Aorta (tissue), 5 donors: ENCODE data around the gene SCFD2. TPM values are rescaled to one million over a fixed set of nuclear protein-coding genes. Genes with fewer than 3 reads are reported as not detected.
A peak's percentile ranks its signal among the peaks of the same experiment; 100 is the strongest.

Experiments used
- ATAC-seq: fragments of 200-7000 bp; cut with Tn5 transposase; one replicate; pipeline ENCODE4 v1.9.1; 2022; ENCODE audit warnings: moderate library complexity; ENCODE audit not compliant: low FRiP score
- DNase-seq, 2 donors: peaks; one replicate each; pipeline ENCODE4 v3.0.0-alpha.2; 2020
- H3K27ac ChIP-seq, 2 donors: one replicate each; pipeline ENCODE4 v1.5.1; 2013; ENCODE audit warnings: low read length in 2 of 2, mild to moderate bottlenecking in 2 of 2, moderate library complexity in 2 of 2, control low read depth in 1 of 2, inconsistent platforms in 1 of 2, low read depth in 1 of 2
- H3K27me3 ChIP-seq, 2 donors: one replicate each; pipeline ENCODE4 v1.6.1; 2013; ENCODE audit warnings: control low read depth in 1 of 2, low read length in 1 of 2, mild to moderate bottlenecking in 1 of 2, moderate library complexity in 1 of 2; ENCODE audit not compliant: insufficient read depth in 2 of 2, control insufficient read depth in 1 of 2
- H3K36me3 ChIP-seq, 2 donors: one replicate each; pipeline ENCODE4 v1.6.1; 2013; ENCODE audit warnings: control low read depth in 1 of 2, low read length in 1 of 2, mild to moderate bottlenecking in 1 of 2; ENCODE audit not compliant: insufficient read depth in 2 of 2, control insufficient read depth in 1 of 2
- H3K4me1 ChIP-seq, 2 donors: one replicate each; pipeline ENCODE4 v1.6.1; 2013; ENCODE audit warnings: low read length in 2 of 2, control low read depth in 1 of 2, mild to moderate bottlenecking in 1 of 2, moderate library complexity in 1 of 2; ENCODE audit not compliant: insufficient read depth in 2 of 2, control insufficient read depth in 1 of 2
- H3K4me3 ChIP-seq, 2 donors: one replicate each; pipeline ENCODE4 v1.5.1; 2013; ENCODE audit warnings: low read length in 2 of 2, control low read depth in 1 of 2, mild to moderate bottlenecking in 1 of 2
- H3K9me3 ChIP-seq: one replicate; pipeline ENCODE4 v1.6.1; 2013; ENCODE audit warnings: mild to moderate bottlenecking, low read length; ENCODE audit not compliant: control insufficient read depth
- WGBS, 2 donors: extraction: QIAGEN DNeasy Blood & Tissue Kit; methylation state at CpG; one replicate each; pipeline ENCODE4 v1.1.7; 2013; 5-methylcytosine and 5-hydroxymethylcytosine counted together
- intact Hi-C, 2 donors: fragments of 100-400 bp; cut with DNase I; formaldehyde crosslinking; loops; one replicate each; pipeline versions ENCODE4 v1.14.2 to v1.15.0; 2022
- polyA plus RNA-seq, 2 donors: library from polyadenylated mRNA; stranded (reverse); fragments of 200-250 nt; gene quantifications; one replicate each; pipeline ENCODE4 v1.2.3, GENCODE V29; 2013
- total RNA-seq, 2 donors: library from RNA; stranded (reverse); fragmentation: NEBNext Ultra II Directional; extraction: Animal tissue kit (Norgen Biotek cat#: 25700); gene quantifications; one replicate each; pipeline ENCODE4 v1.2.1, GENCODE V29; 2021
- donor health status: healthy with polysubstance abuse.
- donor health status: Bipolar disorder and iron deficiency.
- donor health status: DM: no; HTN: no; CAD: no.
- donor health status: DM: no; HTN: no; CAD: no.
- donor health status: DM: yes; HTN: yes; CAD: no.

The SCFD2 gene
- total and polyA plus RNA-seq, 4 donors: 3.5 to 19.2 (median 10.3) TPM

GRCh38 chr4:52912608-52913007 is 453.3 kb downstream of the SCFD2 start:
- no peak for DNase-seq
- H3K36me3 ChIP-seq: no peaks in the 10 kb centered on the region
- 39 to 60% methylated on average over 2 of the region's 2 CpGs for WGBS, 2 donors
- H3K9me3 ChIP-seq: no peaks in the 10 kb centered on the region
- no peak overlapping the region for H3K27ac ChIP-seq
- intact Hi-C loops: loop anchor here in 1 of 2 donors (5.0 kb wide), 1 partner anchor 45 kb away; no protein-coding TSS in a partner anchor
- H3K4me1 ChIP-seq: peaks cover 0 to 4% of the 10 kb centered on the region in 2 donors
- no peaks in the 10 kb centered on the region for H3K27me3 ChIP-seq
- H3K4me3 ChIP-seq: no peak overlapping the region
- ATAC-seq: no peak

GRCh38 chr4:52911684-52912294 is 454.1 kb downstream of the SCFD2 start:
- H3K9me3 ChIP-seq: no peaks in the 10 kb centered on the region
- ATAC-seq (no peak), DNase-seq (peak; percentile 78 to 82)
- intact Hi-C loops: loop anchor here in 1 of 2 donors (5.0 kb wide), 1 partner anchor 44 kb away; no protein-coding TSS in a partner anchor
- H3K27me3 ChIP-seq: no peaks in the 10 kb centered on the region
- H3K27ac ChIP-seq: no peak overlapping the region
- H3K4me3 ChIP-seq: no peak overlapping the region
- 25 to 27% methylated on average over 3 of the region's 3 CpGs for WGBS, 2 donors
- H3K4me1 ChIP-seq: peaks cover 2 to 7% of the 10 kb centered on the region in 2 donors
- H3K36me3 ChIP-seq: no peaks in the 10 kb centered on the region

GRCh38 chr4:52910115-52910514 is 455.7 kb downstream of the SCFD2 start:
- H3K27ac ChIP-seq: no peak overlapping the region
- no peaks in the 10 kb centered on the region for H3K36me3 ChIP-seq
- no peaks in the 10 kb centered on the region for H3K27me3 ChIP-seq
- no peak overlapping the region for H3K4me3 ChIP-seq
- H3K4me1 ChIP-seq: peaks cover 2 to 7% of the 10 kb centered on the region in 2 donors
- DNase-seq: no peak
- ATAC-seq: no peak
- intact Hi-C loops: loop anchor here in 1 of 2 donors (5.0 kb wide), 1 partner anchor 43 kb away; no protein-coding TSS in a partner anchor
- H3K9me3 ChIP-seq: no peaks in the 10 kb centered on the region

DNA sequence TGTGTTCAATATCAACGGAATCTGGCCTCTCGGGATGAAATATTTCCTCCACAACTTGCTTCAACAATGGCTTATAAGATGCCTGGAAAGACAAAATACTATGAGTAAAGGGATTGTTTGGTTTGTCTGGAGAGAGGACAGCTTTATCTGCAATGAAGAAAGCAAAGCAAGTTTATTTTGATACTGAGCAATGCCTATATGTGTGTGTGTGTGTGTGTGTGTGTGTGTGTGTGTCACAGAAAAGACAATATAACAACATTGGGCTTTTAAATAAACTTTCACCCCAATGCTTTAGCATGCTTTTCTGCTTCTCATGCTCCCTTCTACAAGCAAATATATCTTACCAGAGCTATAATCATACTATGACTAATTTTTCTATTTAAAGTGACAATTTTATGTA is 458.4 kb downstream of the SCFD2 start:
- Histone ChIP-seq H3K4me1 (peaks cover 2 to 7% of the 10 kb centered on the region in 2 donors), H3K27ac (no peak overlapping the region), H3K27me3 (no peaks in the 10 kb centered on the region), H3K4me3 (no peak overlapping the region), H3K36me3 (peaks cover 0 to 3% of the 10 kb centered on the region in 2 donors), H3K9me3 (no peaks in the 10 kb centered on the region)
- ATAC-seq: no peak
- no peak for DNase-seq
- intact Hi-C loops: no loop called here
- 53 to 59% methylated on average over 2 of the region's 2 CpGs for WGBS, 2 donors

- Histone ChIP-seq H3K4me3 (no peak overlapping the region), H3K27ac (no peak overlapping the region), H3K4me1 (peaks cover 2 to 7% of the 10 kb centered on the region in 2 donors), H3K36me3 (peaks cover 0 to 3% of the 10 kb centered on the region in 2 donors), H3K27me3 (no peaks in the 10 kb centered on the region), H3K9me3 (no peaks in the 10 kb centered on the region)
- WGBS, 2 donors: 76 to 80% methylated on average over 4 of the region's 4 CpGs
- no peak for ATAC-seq
- intact Hi-C loops: no loop called here
- DNase-seq: no peak
Observed at GRCh38 chr4:52904421-52904820, 461.4 kb downstream of the SCFD2 start.

- ATAC-seq: no peak
Observed at GRCh38 chr4:52903273-52903672, 462.6 kb downstream of the SCFD2 start.

DNA sequence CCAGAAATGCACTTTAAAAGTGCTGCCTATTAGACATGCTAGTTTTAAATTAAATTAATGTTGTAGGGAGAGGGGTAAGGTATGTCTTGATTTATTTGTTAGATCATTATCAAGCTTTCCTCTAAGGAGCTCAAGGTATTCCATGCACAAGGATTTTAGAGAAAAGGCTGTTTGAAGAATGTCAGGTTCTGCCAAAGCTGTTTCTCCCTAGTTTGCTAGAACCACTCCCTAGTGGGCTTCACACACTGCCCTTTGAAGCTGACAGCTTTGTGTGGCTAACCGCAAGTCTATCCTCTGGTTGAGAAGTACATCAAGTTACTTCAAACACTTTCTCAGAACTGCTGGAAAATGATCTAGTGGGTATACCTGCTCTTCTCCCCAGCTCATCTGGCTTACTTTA is 471.4 kb downstream of the SCFD2 start:
- intact Hi-C loops: no loop called here
- ATAC-seq (no peak), DNase-seq (no peak)
- no peaks in the 10 kb centered on the region for H3K36me3 ChIP-seq
- H3K4me1 ChIP-seq: no peaks in the 10 kb centered on the region
- 97% methylated on average over 1 of the region's 1 CpG for WGBS, 2 donors
- H3K27ac ChIP-seq: no peak overlapping the region
- no peak overlapping the region for H3K4me3 ChIP-seq
- H3K9me3 ChIP-seq: no peaks in the 10 kb centered on the region
- no peaks in the 10 kb centered on the region for H3K27me3 ChIP-seq

More at GRCh38 chr4:52903273-52903672, 462.6 kb downstream of the SCFD2 start:
- WGBS, 2 donors: 98% methylated on average over 4 of the region's 4 CpGs
- DNase-seq: no peak
- H3K4me3 ChIP-seq: no peak overlapping the region
- peaks cover 0 to 3% of the 10 kb centered on the region in 2 donors for H3K36me3 ChIP-seq
- H3K27me3 ChIP-seq: no peaks in the 10 kb centered on the region
- intact Hi-C loops: no loop called here
- H3K4me1 ChIP-seq: peaks cover 2 to 5% of the 10 kb centered on the region in 2 donors
- H3K27ac ChIP-seq: no peak overlapping the region
- H3K9me3 ChIP-seq: no peaks in the 10 kb centered on the region

DNA sequence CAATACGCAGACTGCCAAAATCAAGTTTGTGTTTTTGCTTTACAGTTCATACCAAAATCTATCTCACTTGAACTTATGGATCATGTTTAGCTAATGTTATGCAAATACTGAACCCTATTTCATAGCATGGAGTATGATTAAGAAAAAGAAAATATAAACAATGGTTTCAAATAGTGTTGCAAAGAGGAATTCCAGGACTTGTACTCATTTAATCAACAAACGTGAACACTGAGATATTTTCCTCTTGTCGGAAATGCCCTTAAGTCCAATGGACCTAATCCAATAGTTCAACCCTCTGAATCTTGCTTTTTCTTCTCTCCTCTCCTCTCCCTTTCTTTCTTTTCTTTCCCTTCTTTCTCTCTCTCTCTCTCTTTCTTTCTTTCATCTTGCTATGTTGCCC is 473.0 kb downstream of the SCFD2 start:
- WGBS, 2 donors: 46 to 51% methylated on average over 3 of the region's 3 CpGs
- intact Hi-C loops: no loop called here
- Histone ChIP-seq H3K27ac (no peak overlapping the region), H3K4me1 (no peaks in the 10 kb centered on the region), H3K27me3 (no peaks in the 10 kb centered on the region), H3K4me3 (no peak overlapping the region), H3K36me3 (no peaks in the 10 kb centered on the region), H3K9me3 (no peaks in the 10 kb centered on the region)
- DNase-seq: no peak
- no peak for ATAC-seq

- DNase-seq (no peak), ATAC-seq (peak; percentile 41)
- 88 to 94% methylated on average over 1 of the region's 1 CpG for WGBS, 2 donors
- intact Hi-C loops: no loop called here
- Histone ChIP-seq H3K4me3 (no peak overlapping the region), H3K27ac (no peak overlapping the region), H3K36me3 (no peaks in the 10 kb centered on the region), H3K27me3 (no peaks in the 10 kb centered on the region), H3K4me1 (no peaks in the 10 kb centered on the region), H3K9me3 (no peaks in the 10 kb centered on the region)
Observed at GRCh38 chr4:52891743-52892142, 474.1 kb downstream of the SCFD2 start.
